ENCODE results near the gene PLCH1.

GRCh38 chr3:155431856-155432570, 312.9 kb downstream of the PLCH1 start:
- TF ChIP-seq CTCF (tag by site-specific recombination; IDR thresholded peaks at IDR 0.05) = no peak
- TF ChIP-seq ZNF558 (tag by site-specific recombination; IDR thresholded peaks at IDR 0.05) = no peak
- TF ChIP-seq ZNF354C (tag by site-specific recombination; IDR thresholded peaks at IDR 0.05; ENCODE audit: borderline replicate concordance, low read depth) = no peak
- TF ChIP-seq, protein P1, sequence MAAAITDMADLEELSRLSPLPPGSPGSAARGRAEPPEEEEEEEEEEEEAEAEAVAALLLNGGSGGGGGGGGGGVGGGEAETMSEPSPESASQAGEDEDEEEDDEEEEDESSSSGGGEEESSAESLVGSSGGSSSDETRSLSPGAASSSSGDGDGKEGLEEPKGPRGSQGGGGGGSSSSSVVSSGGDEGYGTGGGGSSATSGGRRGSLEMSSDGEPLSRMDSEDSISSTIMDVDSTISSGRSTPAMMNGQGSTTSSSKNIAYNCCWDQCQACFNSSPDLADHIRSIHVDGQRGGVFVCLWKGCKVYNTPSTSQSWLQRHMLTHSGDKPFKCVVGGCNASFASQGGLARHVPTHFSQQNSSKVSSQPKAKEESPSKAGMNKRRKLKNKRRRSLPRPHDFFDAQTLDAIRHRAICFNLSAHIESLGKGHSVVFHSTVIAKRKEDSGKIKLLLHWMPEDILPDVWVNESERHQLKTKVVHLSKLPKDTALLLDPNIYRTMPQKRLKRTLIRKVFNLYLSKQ (tag by site-specific recombination; IDR thresholded peaks at IDR 0.05; ENCODE audit: borderline replicate concordance) = no peak
- no peak for TF ChIP-seq ZNF830 (tag by site-specific recombination; IDR thresholded peaks at IDR 0.05; ENCODE audit: low read depth)
- TF ChIP-seq ZNF37A (tag by site-specific recombination; IDR thresholded peaks at IDR 0.05) = no peak
- TF ChIP-seq PRDM1 (tag by site-specific recombination; IDR thresholded peaks at IDR 0.05) = no peak
- no peak for TF ChIP-seq ZNF184 (tag by site-specific recombination; IDR thresholded peaks at IDR 0.05)
- TF ChIP-seq ATF2 (tag by site-specific recombination; IDR thresholded peaks at IDR 0.05; ENCODE audit: low read depth) = no peak
- TF ChIP-seq ZNF629 (tag by site-specific recombination; IDR thresholded peaks at IDR 0.05) = no peak
- TF ChIP-seq ZNF16 (tag by site-specific recombination; IDR thresholded peaks at IDR 0.05; ENCODE audit: low read depth) = no peak
- no peak for TF ChIP-seq ZFP3 (tag by site-specific recombination; IDR thresholded peaks at IDR 0.05; ENCODE audit: low read depth)
- TF ChIP-seq ZNF26 (tag by site-specific recombination; IDR thresholded peaks at IDR 0.05) = no peak
- TF ChIP-seq PRDM10 (tag by site-specific recombination; IDR thresholded peaks at IDR 0.05) = no peak
